HG03469 (cell line): ENCODE data around the gene MAT2A.
"Not testable (repeated sequence)": the region's sequence is repeated elsewhere in the genome, so short reads cannot be mapped to it uniquely, and the experiment has no call there.

Experiments used
- ATAC-seq: cut with Tn5 transposase; IDR thresholded peaks from one replicate; pipeline ENCODE4 v1.9.1; 2021; ENCODE audit warnings: mild to moderate bottlenecking, moderate library complexity, moderate number of reproducible peaks; ENCODE audit not compliant: unreplicated experiment

Gene MAT2A

GRCh38 chr2:85547089-85547858 lies 8.3 kb downstream of the MAT2A start:
- no peak for ATAC-seq

- no peak for ATAC-seq
These were observed 9.1 kb downstream of the MAT2A start for GRCh38 chr2:85547859-85548607.

GRCh38 chr2:85548608-85548900 lies 9.6 kb downstream of the MAT2A start:
- no peak for ATAC-seq

DNA sequence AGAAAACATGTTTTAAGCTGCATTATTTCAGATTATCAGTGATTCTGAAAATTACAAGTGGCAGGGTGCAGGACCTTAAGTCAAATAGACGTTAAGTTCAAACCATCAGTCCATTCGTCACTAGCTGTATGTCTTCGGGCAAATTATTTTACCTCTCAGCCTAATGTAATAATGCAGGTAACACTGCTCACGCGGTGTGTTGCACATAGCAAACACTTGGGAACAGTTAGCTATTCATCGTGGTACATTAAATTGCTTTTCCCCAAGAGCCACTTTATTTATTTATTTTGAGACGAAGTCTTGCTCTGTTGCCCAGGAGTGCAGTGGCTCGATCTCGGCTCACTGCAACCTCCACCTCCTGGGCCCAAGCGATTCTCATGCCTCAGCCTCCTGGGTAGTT lies 10.1 kb downstream of the MAT2A start:
- ATAC-seq: no peak

GRCh38 chr2:85549826-85550225 lies 10.9 kb downstream of the MAT2A start:
- no peak for ATAC-seq

GRCh38 chr2:85550486-85550885 lies 11.5 kb downstream of the MAT2A start:
- ATAC-seq: no peak

- no peak for ATAC-seq
These were observed 13.0 kb downstream of the MAT2A start for GRCh38 chr2:85551698-85552678.

GRCh38 chr2:85553184-85553583 lies 14.2 kb downstream of the MAT2A start:
- ATAC-seq: no peak

DNA sequence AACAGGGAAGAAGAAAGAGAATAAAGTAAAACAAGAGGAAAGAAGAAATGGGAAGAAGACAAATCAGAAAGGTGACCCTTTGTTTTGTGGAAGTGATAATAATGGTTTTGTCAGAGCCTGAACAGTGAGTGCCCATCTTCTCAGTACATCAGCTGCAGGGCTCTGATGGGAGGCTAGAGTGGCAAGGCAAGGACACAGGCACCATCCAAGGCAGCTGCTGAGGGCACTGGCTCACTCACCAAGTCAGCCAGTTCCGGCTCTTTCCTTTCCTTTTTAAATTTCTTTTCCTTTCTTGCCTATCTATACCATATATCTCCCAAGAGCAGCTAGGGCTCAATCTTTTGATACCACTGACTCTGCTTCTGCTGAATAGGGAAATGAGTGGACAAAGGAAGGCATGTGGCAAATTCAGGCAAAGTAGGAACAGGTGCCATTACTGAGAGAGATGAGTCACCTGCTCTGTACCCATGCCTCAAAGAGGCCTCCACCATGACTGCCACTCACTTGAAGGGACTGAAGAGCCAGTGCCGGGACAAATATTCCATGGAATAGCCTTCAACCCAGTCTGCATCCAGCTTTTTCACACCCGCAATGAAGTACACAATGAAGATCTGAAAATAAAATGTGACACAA lies 16.1 kb downstream of the MAT2A start:
- ATAC-seq: no peak

- ATAC-seq: no peak
These were observed 18.2 kb downstream of the MAT2A start for GRCh38 chr2:85557130-85557529.

- ATAC-seq: no peak
These were observed 19.2 kb downstream of the MAT2A start for GRCh38 chr2:85558160-85558559.

DNA sequence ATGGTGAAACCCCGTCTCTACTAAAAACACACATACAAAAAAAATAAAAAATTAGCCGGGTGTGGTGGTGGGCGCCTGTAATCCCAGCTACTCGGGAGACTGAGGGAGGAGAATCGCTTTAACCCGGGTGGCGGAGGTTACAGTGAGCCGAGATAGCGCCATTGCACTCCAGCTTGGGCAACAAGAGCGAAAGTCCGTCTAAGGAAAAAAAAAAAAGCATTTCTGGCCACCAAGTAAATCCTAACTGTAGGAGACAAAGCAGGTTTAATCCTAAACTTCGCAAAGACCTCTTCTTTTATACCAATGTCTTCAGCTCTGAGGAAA lies 21.4 kb downstream of the MAT2A start:
- ATAC-seq: not testable (repeated sequence)

GRCh38 chr2:85560812-85561279 lies 21.9 kb downstream of the MAT2A start:
- peak; percentile 12 for ATAC-seq

GRCh38 chr2:85561280-85562212 lies 22.6 kb downstream of the MAT2A start, which contains the start of gene GGCX:
Gene GGCX (minus strand): TSS chr2:85561493. CDS start chr2:85561428, 65 bp downstream.
- peak; percentile 87 for ATAC-seq

DNA sequence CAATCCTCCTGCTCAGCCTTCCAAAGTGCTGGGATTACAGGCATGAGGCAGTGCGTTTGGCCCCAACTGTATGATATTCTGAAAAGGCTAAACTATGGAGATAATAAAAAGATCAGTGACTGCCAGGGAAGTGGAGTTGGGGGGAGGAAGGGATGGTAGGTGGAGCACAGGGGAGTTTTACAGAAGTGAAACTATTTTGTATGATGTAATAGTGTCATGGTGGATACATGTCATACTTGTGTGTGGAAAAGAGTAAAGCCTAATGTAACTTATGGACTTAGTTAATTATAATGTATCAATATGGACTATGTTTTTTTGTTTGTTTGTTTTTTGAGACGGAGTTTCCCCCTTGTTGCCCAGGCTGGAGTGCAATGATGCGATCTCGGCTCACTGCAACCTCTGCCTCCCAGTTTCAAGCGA lies 25.2 kb downstream of the MAT2A start:
- no peak for ATAC-seq

DNA sequence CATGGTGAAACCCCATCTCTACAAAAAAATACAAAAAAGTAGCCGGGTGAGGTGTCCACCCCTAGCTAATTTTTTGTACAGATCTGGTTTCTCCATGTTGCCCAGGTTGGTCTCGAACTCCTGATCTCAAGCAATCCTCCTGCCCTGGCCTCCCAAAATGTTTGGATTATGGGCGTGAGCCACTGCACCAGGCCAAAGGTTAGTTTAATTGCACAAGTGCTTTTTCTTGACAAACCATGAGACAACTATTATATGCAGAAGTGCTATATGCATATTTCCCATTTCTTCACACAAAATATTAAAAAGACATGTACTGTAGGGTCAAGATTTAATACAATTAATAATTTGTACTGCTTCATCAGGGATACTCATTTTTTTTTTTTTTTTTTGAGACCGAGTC lies 27.3 kb downstream of the MAT2A start:
- ATAC-seq: no peak

GRCh38 chr2:85575739-85576138 lies 36.8 kb downstream of the MAT2A start:
- ATAC-seq: no peak

- ATAC-seq: no peak
These were observed 38.1 kb downstream of the MAT2A start for GRCh38 chr2:85577063-85577385.

- peak; percentile 47 for ATAC-seq
These were observed 38.6 kb downstream of the MAT2A start, which contains the start of gene VAMP8 for GRCh38 chr2:85577386-85578242. Gene VAMP8 (plus strand): TSS chr2:85577586. CDS start chr2:85577647, 61 bp downstream.
